Keratinocyte (primary cell): ENCODE data around the gene SNX12.

Experiments
- EZH2 ChIP-seq: IDR thresholded peaks from one replicate; pipeline ENCODE4 v1.6.1; 2012; ENCODE audit warnings: inconsistent platforms, mild to moderate bottlenecking, low read length, moderate library complexity
- TF ChIP-seq, protein P1 (sequence below), 3 experiments: IDR thresholded peaks in 1 of 3; conservative IDR thresholded peaks in 1 of 3; optimal IDR thresholded peaks in 1 of 3; 2 replicates in 2 of 3; 3 replicates in 1 of 3; pipeline versions ENCODE3 to v1.5.1; 2011; ENCODE audit warnings: low read length in 3 of 3, mild to moderate bottlenecking in 3 of 3, moderate library complexity in 2 of 3, control low read depth in 1 of 3, inconsistent platforms in 1 of 3; ENCODE audit not compliant: insufficient read depth in 2 of 3; ENCODE audit errors: extremely low read depth in 1 of 3

DNA sequence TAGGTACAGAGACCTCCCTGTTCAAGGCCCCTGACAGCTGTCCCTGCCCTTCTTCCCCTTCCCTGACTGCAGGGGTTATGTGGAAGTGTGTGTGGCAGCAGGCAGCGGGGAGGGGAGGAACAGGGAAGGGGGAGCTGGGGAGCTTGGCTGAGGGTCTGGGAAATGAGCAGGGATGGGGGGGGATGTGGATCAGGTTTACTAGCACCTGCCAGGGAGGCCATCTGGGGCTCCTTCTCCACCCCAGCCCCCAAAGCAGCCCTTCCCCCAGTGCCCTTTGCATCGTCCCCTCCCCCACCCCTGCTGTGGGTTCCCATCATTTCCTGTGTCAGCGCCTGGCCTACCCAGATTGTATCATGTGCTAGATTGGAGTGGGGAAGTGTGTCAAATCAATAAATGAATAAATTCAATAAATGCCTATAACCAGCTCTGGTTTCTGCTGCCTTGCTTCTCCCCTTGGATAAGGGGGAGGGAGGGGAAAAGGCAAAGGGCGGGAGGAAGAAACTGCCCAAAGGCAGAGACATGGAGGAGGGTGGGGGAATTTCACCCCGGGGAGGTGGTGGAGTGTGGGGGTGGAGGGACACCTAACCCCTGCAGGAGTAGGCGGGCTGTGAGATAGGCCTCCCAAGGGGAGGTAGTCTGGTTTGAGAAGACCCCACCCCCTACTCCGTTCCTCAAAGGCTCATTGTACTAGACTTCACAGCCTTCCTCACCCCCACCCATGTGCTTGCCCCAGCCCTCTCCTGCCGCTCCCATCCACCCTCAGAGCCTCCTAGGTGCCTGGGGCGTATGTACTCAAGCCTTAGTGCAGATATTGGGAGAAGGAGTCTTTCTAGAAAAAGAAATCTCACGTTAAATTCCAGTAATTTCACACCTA is 35.2 kb upstream of the SNX12 start:
- TF ChIP-seq, protein P1, sequence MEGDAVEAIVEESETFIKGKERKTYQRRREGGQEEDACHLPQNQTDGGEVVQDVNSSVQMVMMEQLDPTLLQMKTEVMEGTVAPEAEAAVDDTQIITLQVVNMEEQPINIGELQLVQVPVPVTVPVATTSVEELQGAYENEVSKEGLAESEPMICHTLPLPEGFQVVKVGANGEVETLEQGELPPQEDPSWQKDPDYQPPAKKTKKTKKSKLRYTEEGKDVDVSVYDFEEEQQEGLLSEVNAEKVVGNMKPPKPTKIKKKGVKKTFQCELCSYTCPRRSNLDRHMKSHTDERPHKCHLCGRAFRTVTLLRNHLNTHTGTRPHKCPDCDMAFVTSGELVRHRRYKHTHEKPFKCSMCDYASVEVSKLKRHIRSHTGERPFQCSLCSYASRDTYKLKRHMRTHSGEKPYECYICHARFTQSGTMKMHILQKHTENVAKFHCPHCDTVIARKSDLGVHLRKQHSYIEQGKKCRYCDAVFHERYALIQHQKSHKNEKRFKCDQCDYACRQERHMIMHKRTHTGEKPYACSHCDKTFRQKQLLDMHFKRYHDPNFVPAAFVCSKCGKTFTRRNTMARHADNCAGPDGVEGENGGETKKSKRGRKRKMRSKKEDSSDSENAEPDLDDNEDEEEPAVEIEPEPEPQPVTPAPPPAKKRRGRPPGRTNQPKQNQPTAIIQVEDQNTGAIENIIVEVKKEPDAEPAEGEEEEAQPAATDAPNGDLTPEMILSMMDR (optimal IDR thresholded peaks at IDR 0.05 in 1 of 3, IDR thresholded peaks at IDR 0.05 in 1 of 3, conservative IDR thresholded peaks at IDR 0.05 in 1 of 3; ENCODE audit: extremely low read depth in 1 of 3, insufficient read depth in 2 of 3, low read length in 3 of 3), result no peak
- TF ChIP-seq EZH2, result no peak
